Measurements from ENCODE around the gene CNTNAP5.
"Not testable (repeated sequence)": the region's sequence is repeated elsewhere in the genome, so short reads cannot be mapped to it uniquely, and the experiment has no call there.

Gene CNTNAP5

GRCh38 chr2:124380221-124380749 lies 355.2 kb downstream of the CNTNAP5 start:
- CTCF ChIA-PET, result no interaction called here
- no peak overlapping the region for H3K4me3 ChIP-seq (ENCODE audit: low read depth, low read length)
- TF ChIP-seq, protein P1, sequence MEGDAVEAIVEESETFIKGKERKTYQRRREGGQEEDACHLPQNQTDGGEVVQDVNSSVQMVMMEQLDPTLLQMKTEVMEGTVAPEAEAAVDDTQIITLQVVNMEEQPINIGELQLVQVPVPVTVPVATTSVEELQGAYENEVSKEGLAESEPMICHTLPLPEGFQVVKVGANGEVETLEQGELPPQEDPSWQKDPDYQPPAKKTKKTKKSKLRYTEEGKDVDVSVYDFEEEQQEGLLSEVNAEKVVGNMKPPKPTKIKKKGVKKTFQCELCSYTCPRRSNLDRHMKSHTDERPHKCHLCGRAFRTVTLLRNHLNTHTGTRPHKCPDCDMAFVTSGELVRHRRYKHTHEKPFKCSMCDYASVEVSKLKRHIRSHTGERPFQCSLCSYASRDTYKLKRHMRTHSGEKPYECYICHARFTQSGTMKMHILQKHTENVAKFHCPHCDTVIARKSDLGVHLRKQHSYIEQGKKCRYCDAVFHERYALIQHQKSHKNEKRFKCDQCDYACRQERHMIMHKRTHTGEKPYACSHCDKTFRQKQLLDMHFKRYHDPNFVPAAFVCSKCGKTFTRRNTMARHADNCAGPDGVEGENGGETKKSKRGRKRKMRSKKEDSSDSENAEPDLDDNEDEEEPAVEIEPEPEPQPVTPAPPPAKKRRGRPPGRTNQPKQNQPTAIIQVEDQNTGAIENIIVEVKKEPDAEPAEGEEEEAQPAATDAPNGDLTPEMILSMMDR (IDR thresholded peaks at IDR 0.05; ENCODE audit: insufficient read depth, low read length, missing control alignments), result no peak
- POLR2A ChIA-PET, result no interaction called here
- DNase-seq (ENCODE audit: low read depth, low spot score), result no peak

GRCh38 chr2:124382067-124382618 lies 357.1 kb downstream of the CNTNAP5 start:
- CTCF ChIA-PET, result no interaction called here
- TF ChIP-seq, protein P1 (IDR thresholded peaks at IDR 0.05; ENCODE audit: insufficient read depth, low read length, missing control alignments), result no peak
- DNase-seq (ENCODE audit: low read depth, low spot score), result no peak
- no peak overlapping the region for H3K4me3 ChIP-seq (ENCODE audit: low read depth, low read length)
- POLR2A ChIA-PET, result no interaction called here

DNA sequence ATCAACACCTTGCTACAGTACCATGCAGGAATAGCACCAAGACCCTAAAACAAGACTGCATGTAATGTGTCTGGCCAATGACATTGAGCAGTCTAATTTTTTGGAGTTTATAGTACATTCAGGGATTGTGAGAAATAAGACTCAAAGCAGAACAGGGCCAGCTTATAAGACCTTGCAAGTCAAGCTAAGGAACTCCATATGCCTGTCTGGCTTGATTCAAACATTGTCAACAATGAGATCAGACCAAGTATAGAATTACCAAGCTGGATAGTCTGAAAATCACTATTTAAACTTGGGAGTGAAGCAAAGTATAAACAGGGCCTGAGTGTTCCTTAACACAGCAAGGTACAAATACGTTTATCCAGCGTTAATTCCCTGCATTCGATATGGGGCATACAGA lies 370.9 kb downstream of the CNTNAP5 start:
- POLR2A ChIA-PET, result no interaction called here

DNA sequence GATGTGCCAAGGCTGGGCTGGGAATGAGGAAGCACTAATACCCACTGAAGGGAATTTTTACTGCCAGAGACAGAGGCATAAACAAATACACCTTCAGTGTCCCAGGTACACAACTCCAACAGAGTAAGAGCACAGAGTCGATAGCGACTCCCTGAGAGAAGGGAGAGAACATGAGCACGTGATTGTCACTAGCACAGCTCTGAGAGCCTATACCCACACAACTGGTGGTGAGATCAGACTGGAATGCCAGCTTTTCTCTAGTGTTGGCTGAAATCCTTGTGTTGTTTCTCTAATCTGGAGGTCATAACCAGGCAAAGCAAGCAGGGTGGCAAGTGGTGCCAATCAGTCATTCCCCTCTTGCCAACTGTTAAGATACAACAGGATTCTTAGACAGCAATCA lies 377.2 kb downstream of the CNTNAP5 start:
- TF ChIP-seq, protein P1 (IDR thresholded peaks at IDR 0.05; ENCODE audit: insufficient read depth, low read length, missing control alignments), result no peak
- POLR2A ChIA-PET, result no interaction called here
- no peak overlapping the region for H3K4me3 ChIP-seq (ENCODE audit: low read depth, low read length)
- CTCF ChIA-PET, result no interaction called here
- no peak for DNase-seq (ENCODE audit: low read depth, low spot score)

More for the DNA sequence above, 370.9 kb downstream of the CNTNAP5 start:
- CTCF ChIA-PET, result no interaction called here
- no peak overlapping the region for H3K4me3 ChIP-seq (ENCODE audit: low read depth, low read length)
- TF ChIP-seq, protein P1 (IDR thresholded peaks at IDR 0.05; ENCODE audit: insufficient read depth, low read length, missing control alignments), result no peak
- no peak for DNase-seq (ENCODE audit: low read depth, low spot score)

GRCh38 chr2:124407836-124408534 lies 382.9 kb downstream of the CNTNAP5 start:
- POLR2A ChIA-PET; CTCF ChIA-PET; H3K4me3 ChIP-seq (ENCODE audit: low read depth, low read length); DNase-seq (ENCODE audit: low read depth, low spot score): not testable (repeated sequence)

GRCh38 chr2:124424074-124424473 lies 399.0 kb downstream of the CNTNAP5 start:
- POLR2A ChIA-PET, result no interaction called here
- CTCF ChIA-PET, result no interaction called here
- no peak overlapping the region for H3K4me3 ChIP-seq (ENCODE audit: low read depth, low read length)
- TF ChIP-seq, protein P1 (IDR thresholded peaks at IDR 0.05; ENCODE audit: insufficient read depth, low read length, missing control alignments), result no peak
- DNase-seq (ENCODE audit: low read depth, low spot score), result no peak

- no peak for DNase-seq (ENCODE audit: low read depth, low spot score)
- no peak overlapping the region for H3K4me3 ChIP-seq (ENCODE audit: low read depth, low read length)
- ChIA-PET CTCF (no interaction called here), POLR2A (no interaction called here)
- TF ChIP-seq, protein P1 (IDR thresholded peaks at IDR 0.05; ENCODE audit: insufficient read depth, low read length, missing control alignments), result no peak
Observed at GRCh38 chr2:124426122-124426521, 401.0 kb downstream of the CNTNAP5 start.
